HG02763 (cell line): ENCODE data around the gene ST6GALNAC3.

Experiments used
- ATAC-seq: cut with Tn5 transposase; IDR thresholded peaks from one replicate; pipeline ENCODE4 v1.9.1; 2021; ENCODE audit warnings: mild to moderate bottlenecking, moderate library complexity; ENCODE audit not compliant: unreplicated experiment

Gene ST6GALNAC3

DNA sequence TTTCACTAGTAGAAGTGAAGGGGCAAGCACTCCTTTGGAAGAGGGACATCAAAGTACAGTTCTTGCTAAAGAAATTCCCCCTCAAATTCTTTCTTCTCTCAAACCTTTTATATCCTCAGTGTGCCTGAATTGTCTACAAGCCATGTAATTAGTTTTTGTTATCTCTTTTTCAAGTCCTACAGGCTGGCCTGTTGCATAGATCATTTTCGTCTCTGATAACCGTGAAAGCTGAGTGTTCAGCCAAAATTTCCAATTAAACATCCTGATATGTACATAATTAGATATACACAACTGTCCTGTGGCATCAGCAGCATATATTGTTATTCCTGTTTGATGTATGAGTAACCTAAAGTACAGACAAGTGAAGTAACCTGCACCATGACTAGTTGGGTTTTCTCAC lies 417.2 kb downstream of the ST6GALNAC3 start:
- ATAC-seq, result no peak

DNA sequence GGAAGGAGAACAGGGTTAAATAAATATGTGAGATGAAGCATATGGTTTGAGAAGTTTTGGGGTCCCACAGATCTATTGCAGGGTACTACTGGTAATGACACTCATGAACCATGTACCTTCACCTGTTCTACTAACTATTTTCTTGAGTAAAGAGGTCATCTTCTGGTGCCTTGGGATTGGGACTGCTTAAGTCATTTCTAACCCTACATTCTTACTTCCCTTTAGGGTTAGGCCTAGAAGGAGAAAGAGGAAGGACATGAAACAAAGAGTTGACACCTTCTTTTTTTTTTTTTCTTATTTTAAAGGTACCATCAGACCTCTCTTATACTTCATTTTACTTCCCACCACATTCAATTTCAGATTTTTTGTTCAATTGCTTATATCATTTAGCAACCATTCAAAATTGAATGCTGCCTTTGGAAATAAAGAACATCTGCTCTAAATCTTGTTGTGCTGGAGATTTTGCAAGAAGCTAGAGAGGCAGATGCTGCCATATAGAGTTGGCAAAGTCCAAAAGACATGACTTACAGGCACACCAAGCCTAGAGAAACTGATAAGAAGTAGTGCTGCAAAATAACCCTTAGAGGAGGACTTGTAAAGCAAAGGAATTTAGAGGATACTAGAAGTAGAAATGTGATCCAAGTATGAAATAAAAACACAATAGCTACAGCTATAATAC lies 418.3 kb downstream of the ST6GALNAC3 start:
- no peak for ATAC-seq

DNA sequence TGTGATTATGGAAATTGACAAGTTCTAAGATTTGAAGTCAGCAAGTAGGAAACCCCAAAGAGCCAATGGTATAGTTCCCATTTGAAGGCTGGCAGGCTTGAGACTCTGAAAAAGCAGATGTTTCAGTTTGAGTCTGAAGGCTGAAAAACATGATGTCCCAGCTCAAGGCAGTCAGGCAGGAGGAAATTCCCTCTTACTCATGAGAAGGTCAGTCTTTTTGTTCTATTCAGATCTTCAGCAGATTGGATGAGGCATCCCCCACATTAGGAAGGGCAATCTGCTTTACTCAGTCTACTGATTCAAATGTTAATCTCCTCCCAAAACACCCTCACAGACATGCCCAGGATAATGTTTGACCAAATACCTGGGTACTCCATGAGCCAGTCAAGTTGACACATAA lies 420.3 kb downstream of the ST6GALNAC3 start:
- peak; percentile 87 for ATAC-seq

DNA sequence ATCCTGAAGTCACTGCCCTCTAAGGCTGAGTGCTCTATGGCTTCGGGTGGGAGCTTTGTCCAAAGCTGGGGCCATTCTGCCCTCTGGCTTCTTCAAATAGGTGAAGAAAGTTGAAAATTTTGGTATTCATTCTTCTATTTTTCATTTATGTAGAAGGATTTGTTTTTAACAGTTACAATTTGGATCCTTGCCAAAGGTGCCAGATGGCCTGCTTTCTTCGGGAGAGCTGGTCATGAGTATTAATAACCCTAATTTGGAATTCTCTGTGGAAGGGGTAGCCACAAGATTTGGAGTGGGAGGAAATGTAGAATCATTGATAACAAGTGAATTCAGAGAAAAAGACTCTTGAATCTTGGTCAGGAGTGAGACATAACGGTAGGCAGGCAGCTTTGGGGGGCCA lies 422.3 kb downstream of the ST6GALNAC3 start:
- no peak for ATAC-seq

DNA sequence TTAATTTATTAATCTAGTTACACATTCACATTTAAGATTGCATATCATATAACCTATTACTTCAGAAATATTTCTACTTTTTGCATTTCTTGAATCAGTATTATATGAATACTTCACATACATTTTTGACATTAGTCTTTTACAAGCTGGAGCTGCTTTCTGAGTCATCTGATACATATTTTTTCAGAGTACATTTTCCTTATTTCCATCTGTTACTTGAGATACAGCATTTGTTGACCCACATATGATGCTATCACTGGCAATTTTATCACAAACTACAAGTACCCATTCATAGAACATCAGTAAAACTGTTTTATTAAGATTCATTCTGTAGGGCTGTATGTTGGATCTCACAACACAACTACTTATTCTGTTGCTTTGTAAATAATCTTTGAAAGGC lies 425.6 kb downstream of the ST6GALNAC3 start:
- ATAC-seq, result no peak

DNA sequence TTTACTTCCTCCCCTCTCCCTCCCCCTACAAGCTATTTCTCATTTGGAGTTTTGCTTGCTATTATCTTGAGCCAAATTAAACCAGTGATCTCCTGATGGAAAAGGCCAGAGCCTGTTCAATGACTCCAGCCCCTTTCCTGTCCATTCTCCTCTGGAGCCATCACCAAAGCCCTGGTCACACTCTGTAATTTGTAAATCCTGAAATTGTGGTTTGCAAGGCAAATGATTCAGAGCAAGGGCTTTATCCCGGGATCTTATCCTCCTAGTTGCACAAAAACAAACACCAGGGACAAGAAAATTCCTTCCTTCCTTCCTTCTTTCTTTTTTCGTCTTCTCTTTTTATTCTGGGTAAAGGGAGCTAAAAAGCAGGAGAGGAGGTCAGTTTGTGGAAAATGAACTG lies 426.6 kb downstream of the ST6GALNAC3 start:
- no peak for ATAC-seq

DNA sequence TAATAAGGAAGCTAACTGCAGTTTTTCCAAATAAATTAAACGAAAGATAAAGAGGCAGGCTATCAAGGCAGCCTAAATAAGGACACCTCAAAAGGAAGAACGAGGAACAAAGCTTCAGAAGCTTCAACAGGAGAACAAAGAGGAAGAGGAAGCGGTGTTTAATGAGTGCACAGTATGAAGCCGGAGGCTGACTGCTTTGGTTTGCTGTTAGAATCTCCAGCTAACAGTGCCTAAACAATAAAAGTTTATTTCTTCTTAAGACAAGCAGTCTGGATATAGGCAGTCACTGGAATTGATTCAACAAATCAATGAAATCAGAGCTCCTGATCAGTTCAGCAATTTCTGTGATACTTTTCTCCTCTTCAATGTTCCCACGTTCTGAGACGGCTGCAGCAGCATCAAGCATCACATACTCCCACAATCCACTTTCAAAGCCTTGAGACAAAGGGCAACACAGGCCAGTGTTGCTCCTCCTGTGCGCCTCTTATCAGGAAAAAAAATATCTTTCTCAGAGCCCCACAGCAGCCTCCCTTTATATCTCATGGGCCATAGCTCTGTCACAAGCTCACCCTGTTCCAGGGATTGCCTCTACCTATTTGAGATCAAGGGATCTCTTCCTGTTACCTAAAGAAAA lies 427.2 kb downstream of the ST6GALNAC3 start:
- no peak for ATAC-seq

DNA sequence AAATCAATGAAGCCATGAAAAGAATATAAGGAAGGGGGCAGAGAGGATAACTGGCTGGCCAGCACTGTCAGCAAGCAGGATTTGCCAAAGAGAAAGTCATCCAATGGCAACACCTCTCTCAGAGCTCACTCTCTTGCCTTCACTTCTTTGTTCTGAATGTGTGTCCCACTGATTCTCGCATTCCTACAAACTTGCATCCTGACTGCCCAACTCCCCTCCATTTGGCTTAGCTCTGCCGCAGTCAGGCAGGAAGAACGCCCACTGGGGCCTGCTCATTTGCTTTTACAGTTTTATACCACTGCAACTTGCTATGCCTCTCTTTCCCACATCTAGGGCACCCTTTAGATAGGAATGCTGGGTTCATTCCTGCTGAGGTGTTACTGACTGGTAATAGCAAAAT lies 428.6 kb downstream of the ST6GALNAC3 start:
- no peak for ATAC-seq

DNA sequence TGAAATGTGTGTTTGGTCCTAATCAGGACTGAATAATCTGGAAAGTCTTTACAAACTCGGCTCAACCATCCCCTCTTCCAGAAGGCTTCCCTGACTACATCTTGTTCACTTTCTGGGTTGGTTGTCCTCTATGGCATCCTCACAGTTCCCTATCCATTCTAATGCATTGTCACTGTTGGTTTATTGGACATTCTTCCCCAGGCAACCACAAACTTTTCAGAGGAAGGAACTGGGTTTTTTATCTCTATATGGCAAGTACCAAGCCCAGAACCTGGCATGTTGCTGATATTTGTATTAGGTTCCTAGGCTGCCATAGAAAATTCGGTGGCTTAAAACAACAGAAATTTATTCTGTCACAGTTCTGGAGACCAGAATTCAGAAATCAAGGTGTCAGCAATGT lies 429.2 kb downstream of the ST6GALNAC3 start:
- no peak for ATAC-seq

DNA sequence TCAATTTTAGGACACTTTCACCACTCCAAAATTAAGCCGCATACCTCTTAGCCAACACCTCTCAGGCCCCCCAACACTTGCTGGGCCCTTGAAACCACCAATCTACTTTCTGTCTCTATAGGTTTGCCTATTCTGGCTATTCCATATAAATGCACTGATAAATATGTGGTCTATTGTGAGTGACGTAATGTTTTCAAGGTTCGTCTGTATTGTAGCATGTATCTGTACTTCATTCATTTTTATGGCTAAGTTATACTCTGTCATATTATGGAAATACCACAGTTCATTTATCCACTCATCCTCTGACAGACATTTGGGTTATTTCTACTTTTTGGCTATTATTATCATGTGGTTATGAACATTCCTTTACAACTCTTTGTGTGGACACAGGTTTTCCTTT lies 432.8 kb downstream of the ST6GALNAC3 start:
- no peak for ATAC-seq

DNA sequence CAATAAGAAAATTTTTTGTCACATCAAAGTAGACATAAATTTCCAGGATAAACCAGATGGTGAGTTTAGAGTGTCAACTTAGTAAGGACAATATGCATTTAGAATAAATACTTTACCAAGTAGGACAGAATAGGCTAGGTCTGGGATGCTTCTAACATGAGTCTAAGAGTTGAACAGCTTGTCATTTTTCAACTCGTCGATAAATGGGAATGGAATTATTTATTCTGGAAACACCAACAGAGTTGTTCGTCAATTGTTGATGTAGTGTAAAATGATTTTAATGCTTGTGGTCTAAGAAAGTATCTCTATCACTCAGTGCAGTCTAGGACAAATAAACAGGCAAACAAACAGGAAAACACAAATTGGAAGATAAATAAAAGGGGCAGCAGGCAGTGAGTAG lies 434.3 kb downstream of the ST6GALNAC3 start:
- no peak for ATAC-seq

DNA sequence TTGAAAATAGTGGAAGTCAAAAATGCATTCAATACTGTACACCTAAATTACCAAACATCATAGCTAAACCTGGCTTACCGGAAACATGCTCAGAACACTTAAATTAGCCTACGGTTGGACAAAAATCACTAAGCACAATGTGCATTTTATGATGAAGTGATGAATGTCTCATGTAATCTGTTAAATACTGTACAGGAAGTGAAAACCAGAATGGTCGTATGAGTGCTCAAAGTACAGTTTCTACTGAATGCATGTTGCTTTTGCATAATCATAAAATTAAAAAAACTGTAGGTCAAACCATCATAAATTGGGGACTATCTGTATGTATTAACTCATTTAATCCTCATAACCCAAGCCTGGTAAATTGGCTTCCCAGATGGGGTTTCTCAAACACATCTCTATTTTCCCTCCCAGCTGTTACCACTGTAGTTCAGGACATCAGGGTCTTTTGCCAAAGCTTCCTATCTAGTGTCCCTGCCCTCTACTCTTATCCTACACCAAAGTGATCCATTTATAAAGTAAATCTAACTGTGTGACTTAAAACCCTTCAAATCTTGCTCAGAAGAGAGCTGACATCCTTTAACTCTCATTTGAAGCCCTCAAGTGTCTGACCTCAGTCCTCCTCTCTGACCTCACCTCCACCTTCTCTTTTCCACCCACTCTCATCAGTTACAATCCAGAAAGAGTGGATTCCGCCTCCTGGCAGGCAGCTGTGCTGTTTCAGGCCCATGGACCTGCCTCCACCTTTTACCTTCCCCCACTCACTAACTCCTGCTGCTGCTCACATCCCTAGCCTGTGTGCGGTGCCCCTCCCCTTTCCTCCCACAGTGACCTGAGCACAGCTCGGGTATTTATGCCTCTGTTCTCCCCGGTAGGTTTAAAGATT lies 436.4 kb downstream of the ST6GALNAC3 start:
- ATAC-seq, result no peak

DNA sequence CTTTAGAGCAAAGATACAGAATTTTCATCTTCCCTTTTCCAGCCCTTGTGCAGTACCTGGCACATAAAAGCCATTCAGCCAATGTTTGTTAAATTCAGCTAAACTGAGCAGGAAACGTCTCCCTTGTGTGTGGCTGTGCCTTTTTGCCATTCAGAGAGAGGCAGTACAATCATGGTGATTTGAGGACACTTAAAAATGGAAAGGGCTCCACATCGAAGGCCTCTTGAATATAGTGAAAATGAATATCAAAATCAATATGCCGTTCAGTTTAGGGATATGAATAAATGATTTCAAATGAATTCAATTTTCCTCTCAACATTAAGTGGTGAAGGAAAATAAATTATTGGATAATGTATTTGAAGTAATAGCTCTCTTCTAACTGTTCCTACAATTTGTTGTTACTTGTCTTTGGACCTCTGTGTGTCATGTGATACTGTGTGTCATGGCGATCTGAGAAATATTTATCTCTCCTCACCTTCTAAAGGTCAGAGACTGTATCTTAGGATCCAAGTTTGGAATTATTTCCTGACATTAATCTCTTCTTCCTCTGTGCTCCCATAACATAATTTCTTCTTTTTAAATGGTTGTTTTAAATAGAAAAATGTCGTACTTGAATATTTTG lies 437.1 kb downstream of the ST6GALNAC3 start:
- ATAC-seq, result no peak

DNA sequence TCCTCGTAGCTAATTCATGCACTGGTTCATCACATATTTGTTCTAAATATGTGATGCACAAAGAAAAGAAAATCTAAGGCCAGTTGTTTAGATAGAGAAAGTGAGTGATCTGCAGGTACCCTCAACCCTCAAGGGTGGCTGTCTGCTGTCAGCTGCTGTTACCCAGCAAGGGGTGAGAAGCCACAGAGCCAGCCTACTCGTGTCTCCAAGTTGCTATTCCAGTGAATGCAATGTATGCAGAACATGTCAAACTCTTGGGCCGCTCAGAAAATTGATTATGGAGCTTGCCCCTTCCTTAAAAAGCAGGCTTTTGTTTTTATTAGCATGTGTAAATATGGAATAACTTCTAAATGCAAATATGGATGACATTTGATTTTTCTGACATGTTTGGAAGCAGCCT lies 456.4 kb downstream of the ST6GALNAC3 start:
- ATAC-seq, result no peak

DNA sequence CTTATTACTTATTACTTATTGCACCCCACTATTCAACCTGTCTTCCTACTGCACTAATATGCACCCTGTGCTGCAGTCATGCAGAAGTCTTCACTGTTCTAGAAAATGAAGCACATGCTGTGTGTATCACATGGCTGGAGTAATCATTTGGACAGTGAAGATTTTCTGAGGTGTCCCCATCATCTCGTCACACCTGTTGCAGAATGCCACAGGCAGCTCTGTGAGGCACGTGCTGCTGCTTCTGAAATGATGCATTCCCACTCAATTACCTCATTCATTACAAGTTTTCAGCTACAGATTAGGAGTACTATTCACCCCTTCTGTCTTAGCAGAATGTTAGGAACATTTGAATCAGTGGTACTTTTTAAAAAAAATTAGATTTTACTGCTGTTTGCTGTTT lies 467.1 kb downstream of the ST6GALNAC3 start:
- no peak for ATAC-seq

DNA sequence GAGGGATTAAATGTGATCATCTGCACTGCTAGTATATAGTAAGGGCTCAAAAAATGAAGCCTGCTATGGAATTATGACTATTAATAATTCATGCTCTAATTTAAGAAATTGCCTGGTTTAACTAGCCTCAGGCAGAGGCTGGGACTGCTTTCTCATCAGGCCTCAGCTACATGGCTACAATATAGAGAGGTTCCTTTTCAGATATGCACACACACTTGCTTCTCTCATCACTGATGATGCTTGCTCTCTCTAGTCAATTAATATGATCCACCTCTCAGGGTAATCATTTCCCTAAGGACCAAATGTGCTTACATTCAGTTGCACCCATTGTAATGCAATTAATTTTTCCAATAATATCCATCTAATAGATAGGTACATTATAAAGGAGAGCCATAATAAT lies 467.8 kb downstream of the ST6GALNAC3 start:
- ATAC-seq, result no peak

DNA sequence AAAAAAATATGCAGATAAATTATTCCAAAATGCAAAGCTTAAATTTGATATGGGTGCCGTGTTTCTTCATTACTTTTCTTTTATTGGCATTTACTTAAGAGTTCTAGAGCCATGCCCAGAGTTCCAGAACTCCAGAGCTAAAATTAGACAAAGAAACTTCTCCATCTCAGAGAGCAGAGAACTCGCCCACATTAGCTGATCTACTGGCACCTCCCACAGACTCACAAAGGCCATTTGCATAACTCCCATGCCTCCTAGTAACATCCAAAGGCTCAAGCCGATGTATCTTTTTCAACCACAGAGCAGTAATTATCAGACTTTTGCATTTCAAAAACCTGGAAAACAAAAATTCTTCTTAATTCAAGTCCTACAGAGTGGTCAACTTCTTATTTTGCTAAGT lies 468.9 kb downstream of the ST6GALNAC3 start:
- ATAC-seq, result no peak

DNA sequence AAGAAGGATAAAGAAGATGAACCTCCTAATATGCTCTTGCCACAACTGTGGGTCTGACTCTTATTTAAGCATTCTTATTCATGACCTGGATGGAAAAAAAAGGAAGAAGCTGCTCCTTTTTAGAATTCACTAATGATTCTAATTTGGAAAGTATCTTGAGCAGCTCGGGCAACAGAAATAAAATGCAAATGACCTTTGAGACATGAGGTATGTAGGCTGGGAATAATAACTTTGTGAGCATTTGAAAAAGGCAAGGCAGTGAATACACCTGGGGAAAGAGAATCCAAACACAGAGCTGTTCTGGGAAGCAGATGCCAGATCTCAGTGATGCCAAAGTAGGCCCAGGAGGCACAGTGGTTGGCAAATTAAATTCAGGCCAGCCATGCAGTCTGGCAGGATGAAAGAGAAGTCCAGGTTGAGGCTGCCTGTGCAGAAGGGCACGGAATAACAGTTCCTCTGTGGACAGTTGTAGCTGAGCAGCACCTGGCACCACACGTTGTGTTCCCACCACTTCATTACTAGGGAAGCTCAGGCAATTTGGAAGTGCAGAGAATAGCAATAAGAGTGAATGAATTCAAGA lies 471.9 kb downstream of the ST6GALNAC3 start:
- no peak for ATAC-seq

DNA sequence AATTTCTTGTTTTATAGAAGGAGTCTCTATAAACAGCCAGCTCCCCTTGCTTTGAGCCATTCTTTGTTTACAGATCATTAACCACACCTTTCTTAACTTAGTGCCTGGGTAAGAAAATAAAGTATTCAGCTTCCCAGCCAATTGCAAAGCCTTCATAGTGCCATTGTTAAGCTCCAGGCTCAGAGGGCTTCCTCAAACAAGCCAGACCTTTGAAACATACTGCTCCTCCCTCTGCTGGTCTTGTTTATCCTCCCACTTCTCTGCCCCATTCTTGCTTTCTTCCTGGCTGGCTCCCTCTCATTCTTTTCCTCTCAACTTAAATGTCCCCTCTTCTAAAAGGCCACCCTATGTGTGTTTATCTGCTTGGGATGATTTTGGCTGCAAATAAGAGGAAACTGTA lies 473.4 kb downstream of the ST6GALNAC3 start:
- no peak for ATAC-seq

DNA sequence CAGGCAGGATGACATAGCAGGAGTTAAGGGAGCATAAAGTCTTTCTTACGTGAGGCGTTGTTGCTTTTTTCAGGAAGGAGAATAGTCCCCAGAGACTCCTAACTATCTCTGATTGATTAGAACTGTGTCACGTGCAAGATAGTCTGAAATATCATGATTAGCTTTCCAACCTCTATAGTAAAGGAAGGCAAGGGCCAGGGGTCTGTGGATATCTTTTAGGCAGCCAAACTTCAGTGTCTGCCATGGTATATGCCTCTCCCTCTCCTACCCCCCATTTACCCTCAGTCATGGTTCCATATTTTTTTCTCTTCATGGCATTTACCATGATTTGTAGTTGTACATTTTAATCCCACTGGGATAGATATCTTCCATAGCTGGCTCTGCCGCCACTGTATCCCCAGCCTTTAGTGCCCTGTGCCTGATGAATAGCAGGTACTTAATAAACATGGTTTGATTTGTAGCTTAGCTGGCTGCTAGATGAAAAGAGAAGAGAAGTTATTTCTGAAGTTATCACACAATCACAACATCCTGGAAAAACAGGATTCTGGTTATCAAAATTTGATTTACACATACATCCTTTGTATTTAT lies 474.1 kb downstream of the ST6GALNAC3 start:
- no peak for ATAC-seq

DNA sequence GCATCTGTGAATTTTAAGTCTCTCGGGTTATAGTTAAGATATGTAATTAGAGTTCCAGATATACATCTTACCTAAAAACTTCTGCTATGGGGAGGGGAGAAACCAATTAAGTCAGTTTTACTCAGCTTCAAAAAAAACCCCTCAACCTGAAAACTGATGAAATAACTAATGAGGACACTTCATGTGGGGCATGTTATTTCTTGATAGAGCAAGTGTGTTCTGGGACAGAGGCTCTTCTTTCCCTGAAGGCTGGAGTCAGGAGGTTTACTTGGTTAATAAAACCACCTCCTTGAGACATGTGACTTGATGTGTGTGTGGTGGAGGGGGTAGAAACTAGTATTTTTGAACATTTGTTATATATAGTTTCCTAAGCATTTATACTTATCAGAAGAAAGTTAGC lies 479.7 kb downstream of the ST6GALNAC3 start:
- ATAC-seq, result no peak
